NCI-H748 treated with DMSO at 0.1 percent for 48 hours (cell line): Measurements from ENCODE around the gene CATSPERZ.

Source experiments
- DNase-seq: peaks from one replicate; lab custom pipeline; 2025; lab: John Stamatoyannopoulos, UW

Gene CATSPERZ

GRCh38 chr11:64285885-64286800 lies 14.0 kb upstream of the CATSPERZ start:
- no peak for DNase-seq

GRCh38 chr11:64286801-64287159 lies 13.4 kb upstream of the CATSPERZ start:
- DNase-seq: no peak

- DNase-seq: no peak
Measured at GRCh38 chr11:64287676-64288352, 12.3 kb upstream of the CATSPERZ start.

GRCh38 chr11:64288353-64288750 lies 11.8 kb upstream of the CATSPERZ start:
- no peak for DNase-seq

GRCh38 chr11:64289002-64289564 lies 11.1 kb upstream of the CATSPERZ start:
- no peak for DNase-seq

- no peak for DNase-seq
Measured at GRCh38 chr11:64290352-64291261, 9.6 kb upstream of the CATSPERZ start.

GRCh38 chr11:64291262-64291751 lies 8.9 kb upstream of the CATSPERZ start, which contains the start of gene KCNK4:
TSS of gene KCNK4 (plus strand) at chr11:64291302. CDS start at chr11:64293019, 1,717 bp downstream.
- no peak for DNase-seq

GRCh38 chr11:64291752-64292459 lies 8.3 kb upstream of the CATSPERZ start:
- DNase-seq: no peak

GRCh38 chr11:64292460-64293254 lies 7.5 kb upstream of the CATSPERZ start:
- DNase-seq: no peak

- DNase-seq: no peak
Measured at GRCh38 chr11:64294774-64295173, 5.4 kb upstream of the CATSPERZ start.

- no peak for DNase-seq
Measured at GRCh38 chr11:64295760-64296159, 4.4 kb upstream of the CATSPERZ start.

- no peak for DNase-seq
Measured at GRCh38 chr11:64296236-64296635, 3.9 kb upstream of the CATSPERZ start.

GRCh38 chr11:64296830-64297698 lies 3.1 kb upstream of the CATSPERZ start:
- no peak for DNase-seq

GRCh38 chr11:64297699-64298358 lies 2.3 kb upstream of the CATSPERZ start:
- no peak for DNase-seq

GRCh38 chr11:64298966-64299846 lies 952 bp upstream of the CATSPERZ start:
- DNase-seq: no peak

- DNase-seq: no peak
Measured at GRCh38 chr11:64303109-64304031, 3.2 kb downstream of the CATSPERZ start.

- no peak for DNase-seq
Measured at GRCh38 chr11:64304032-64304315, 3.8 kb downstream of the CATSPERZ start.
